ENCODE measurements around the gene ABCB9. TPM values are rescaled to one million over a fixed set of nuclear protein-coding genes. Genes with fewer than 3 reads are reported as not detected.

ABCB9 gene
- total RNA-seq, 1 donor from 2014 or later: 19.6 TPM

- no peak for TF ChIP-seq CTCF (IDR thresholded peaks at IDR 0.05)
- H3K9me3 ChIP-seq: no peaks in the 10 kb centered on the region
- H3K4me1 ChIP-seq: peaks cover 35 to 62% of the 10 kb centered on the region in 2 donors
- intact Hi-C loops (cut with DNase I): loop anchor here (10.0 kb wide), 1 partner anchor 714 kb away; the partner anchor contains the start of gene VPS33A
- peak overlapping the region; percentile 95 for H3K4me3 ChIP-seq
- H3K36me3 ChIP-seq: peaks cover 0 to 15% of the 10 kb centered on the region in 2 donors
- DNase-seq (ENCODE audit: low spot score in 2 of 2): no peak
- no peaks in the 10 kb centered on the region for H3K27me3 ChIP-seq
- peak overlapping the region in 1 of 2 donors; percentile 93 for H3K27ac ChIP-seq
These were observed 13.0 kb upstream of the ABCB9 start for GRCh38 chr12:122979001-122979907.

- Histone ChIP-seq H3K27me3 (no peaks in the 10 kb centered on the region), H3K4me3 (no peak overlapping the region), H3K4me1 (peaks cover 28 to 60% of the 10 kb centered on the region in 2 donors), H3K9me3 (no peaks in the 10 kb centered on the region), H3K36me3 (peaks cover 0 to 15% of the 10 kb centered on the region in 2 donors), H3K27ac (no peak overlapping the region)
- intact Hi-C loops (cut with DNase I): loop anchor here (10.0 kb wide), 1 partner anchor 714 kb away; the partner anchor contains the start of gene VPS33A
- no peak for DNase-seq (ENCODE audit: low spot score in 2 of 2)
- no peak for TF ChIP-seq CTCF (IDR thresholded peaks at IDR 0.05)
These were observed 12.3 kb upstream of the ABCB9 start for GRCh38 chr12:122978507-122978955.

- intact Hi-C loops (cut with DNase I): loop anchor here (10.0 kb wide), 1 partner anchor 713 kb away; the partner anchor contains the start of gene VPS33A
- Histone ChIP-seq H3K27me3 (no peaks in the 10 kb centered on the region), H3K27ac (no peak overlapping the region), H3K4me3 (no peak overlapping the region), H3K36me3 (peaks cover 0 to 11% of the 10 kb centered on the region in 2 donors), H3K4me1 (peaks cover 22 to 53% of the 10 kb centered on the region in 2 donors), H3K9me3 (no peaks in the 10 kb centered on the region)
- no peak for DNase-seq (ENCODE audit: low spot score in 2 of 2)
- TF ChIP-seq CTCF (IDR thresholded peaks at IDR 0.05): no peak
These were observed 11.6 kb upstream of the ABCB9 start for GRCh38 chr12:122977655-122978392.

GRCh38 chr12:122977153-122977552 is 10.9 kb upstream of the ABCB9 start:
- no peaks in the 10 kb centered on the region for H3K27me3 ChIP-seq
- no peak overlapping the region for H3K4me3 ChIP-seq
- no peak for TF ChIP-seq CTCF (IDR thresholded peaks at IDR 0.05)
- no peaks in the 10 kb centered on the region for H3K9me3 ChIP-seq
- H3K27ac ChIP-seq: no peak overlapping the region
- peaks cover 0 to 5% of the 10 kb centered on the region in 2 donors for H3K36me3 ChIP-seq
- intact Hi-C loops (cut with DNase I): loop anchor here (10.0 kb wide), 1 partner anchor 712 kb away; the partner anchor contains the start of gene VPS33A
- H3K4me1 ChIP-seq: peaks cover 15 to 46% of the 10 kb centered on the region in 2 donors
- DNase-seq (ENCODE audit: low spot score in 2 of 2): no peak

GRCh38 chr12:122976648-122976975 is 10.3 kb upstream of the ABCB9 start:
- DNase-seq (ENCODE audit: low spot score in 2 of 2): no peak
- no peak overlapping the region for H3K27ac ChIP-seq
- no peaks in the 10 kb centered on the region for H3K36me3 ChIP-seq
- no peak for TF ChIP-seq CTCF (IDR thresholded peaks at IDR 0.05)
- H3K4me3 ChIP-seq: peak overlapping the region in 1 of 2 donors; percentile 96
- no peaks in the 10 kb centered on the region for H3K9me3 ChIP-seq
- intact Hi-C loops (cut with DNase I): loop anchor here (10.0 kb wide), 1 partner anchor 712 kb away; the partner anchor contains the start of gene VPS33A
- peaks cover 10 to 41% of the 10 kb centered on the region in 2 donors for H3K4me1 ChIP-seq
- H3K27me3 ChIP-seq: no peaks in the 10 kb centered on the region
